Mesenteric fat pad (tissue), 1 donor: ENCODE measurements around the gene SEPTIN5. TPM values are rescaled to one million over a fixed set of nuclear protein-coding genes. Genes with fewer than 3 reads are reported as not detected.

Experiments
- DNase-seq: peaks from one replicate; pipeline ENCODE4 v3.0.0-alpha.2; 2020; ENCODE audit warnings: low spot score
- total RNA-seq: library from RNA; stranded (reverse); fragmentation: NEBNext Ultra II Directional; extraction: Animal tissue kit (Norgen Biotek cat#: 25700); gene quantifications from one replicate; pipeline ENCODE4 v1.2.1, GENCODE V29; 2021
- donor health status: DM: yes; HTN: yes; CAD: no.

Gene SEPTIN5
- total RNA-seq, 1 donor from 2014 or later: 7.0 TPM

GRCh38 chr22:19732403-19733113, 18.3 kb downstream of the SEPTIN5 start:
- no peak for DNase-seq

DNA sequence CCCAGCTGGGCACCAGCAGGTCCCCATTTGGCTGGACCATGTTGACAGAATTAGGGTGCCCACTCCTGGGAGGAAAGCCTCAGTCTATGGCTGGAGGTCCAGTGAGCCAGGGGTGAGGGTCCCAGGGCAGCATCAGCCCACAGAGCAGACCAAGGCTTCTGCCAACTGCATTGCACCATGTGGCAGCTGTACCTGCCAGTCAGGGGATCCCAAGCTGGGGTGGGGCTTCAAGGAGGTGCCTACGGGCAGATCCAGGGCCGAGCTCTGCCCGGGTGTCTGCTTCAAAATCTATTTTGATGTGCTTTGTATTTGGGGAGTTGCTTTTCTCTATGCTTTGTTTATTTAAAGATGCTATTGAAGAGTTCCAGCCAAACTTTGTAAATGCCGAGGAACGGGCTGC, 19.5 kb downstream of the SEPTIN5 start:
- DNase-seq: no peak

DNA sequence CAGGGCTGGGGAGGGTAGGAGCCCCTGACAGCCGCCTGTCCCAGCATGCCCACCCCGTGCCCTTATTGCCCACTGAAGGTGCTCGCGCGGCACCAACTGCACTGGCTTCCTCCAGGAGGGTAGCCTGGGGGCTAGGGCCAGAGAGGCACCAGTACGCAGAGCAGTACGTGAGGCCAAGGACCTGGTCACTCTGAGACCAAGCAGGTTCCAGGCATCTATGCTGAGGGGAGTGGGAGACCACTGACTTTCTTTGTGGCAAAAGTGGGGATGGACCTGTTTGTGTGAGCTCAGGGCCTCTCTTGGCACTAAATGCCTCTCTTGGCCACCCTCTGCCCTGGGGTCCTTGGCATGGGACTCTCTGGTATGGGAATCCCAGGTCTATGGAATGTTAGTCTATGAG, 19.9 kb downstream of the SEPTIN5 start:
- no peak for DNase-seq

DNA sequence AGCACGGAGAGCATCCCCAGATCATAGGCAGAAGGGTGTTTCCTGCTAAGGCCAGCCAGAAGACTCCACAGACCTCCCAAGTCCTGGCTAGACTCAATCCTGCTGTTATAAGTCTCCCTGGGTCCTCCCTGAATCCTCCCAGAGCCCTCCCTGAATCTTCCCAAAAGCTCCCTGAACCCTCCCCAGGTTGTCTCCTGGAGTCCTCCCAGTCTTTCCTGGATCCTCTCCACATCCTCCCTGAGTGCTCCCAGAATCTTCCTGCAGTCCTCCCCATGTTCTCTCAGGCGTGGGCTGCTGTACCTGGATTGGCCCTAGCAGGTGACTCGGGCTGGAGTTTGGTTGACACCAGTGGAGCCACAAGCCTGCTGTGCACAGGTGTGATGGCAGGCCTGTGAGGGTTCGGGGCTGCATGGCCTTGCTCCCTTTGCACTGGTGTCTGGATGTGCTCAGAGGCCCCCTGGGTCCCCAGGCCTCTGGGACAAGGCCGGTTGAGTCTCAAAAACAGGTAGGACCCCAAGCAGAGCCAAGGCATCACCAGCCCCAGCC, 20.6 kb downstream of the SEPTIN5 start:
- DNase-seq: no peak

- DNase-seq: no peak
Observed at GRCh38 chr22:19735665-19736510, 21.6 kb downstream of the SEPTIN5 start.

- DNase-seq: no peak
Observed at GRCh38 chr22:19737846-19738663, 23.8 kb downstream of the SEPTIN5 start.

DNA sequence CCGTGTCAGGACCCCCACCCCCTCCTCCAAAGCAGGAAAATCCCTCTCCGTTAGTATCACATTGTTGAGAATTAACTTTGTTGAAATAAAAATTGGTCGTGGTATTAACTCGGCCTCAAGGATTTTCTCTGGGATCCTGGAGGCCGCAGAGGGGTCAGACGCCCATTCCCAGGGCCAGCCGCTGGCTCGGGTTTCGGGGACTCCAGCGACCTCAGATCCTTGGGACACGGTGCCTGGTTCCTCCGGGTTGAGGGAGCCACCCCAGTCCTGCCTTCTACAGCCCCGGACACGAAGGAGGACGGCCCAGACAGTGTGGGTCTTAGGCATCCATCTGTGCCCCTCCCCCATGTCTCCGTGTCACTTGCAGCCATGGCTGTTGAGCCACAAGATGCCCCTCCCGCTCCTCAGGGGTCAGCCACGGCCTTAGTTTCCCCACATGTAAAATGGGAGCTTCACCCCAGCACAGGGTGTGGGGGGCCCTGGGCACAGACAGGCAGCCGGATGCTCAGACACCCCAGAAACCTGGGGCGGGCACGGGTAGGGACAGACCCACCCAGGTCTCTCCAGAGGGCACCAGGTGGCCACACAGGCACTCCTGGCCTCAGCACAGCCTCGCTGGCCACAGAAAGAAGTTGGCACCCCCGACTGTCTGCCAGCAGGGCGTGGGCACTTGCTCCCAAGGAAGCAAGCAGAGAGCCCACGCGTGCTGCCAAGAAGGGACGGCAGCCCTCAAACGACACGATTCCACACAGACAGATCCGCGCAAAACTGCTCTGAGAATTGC, 24.6 kb downstream of the SEPTIN5 start:
- DNase-seq: no peak

- DNase-seq: no peak
Observed at GRCh38 chr22:19739448-19739895, 25.2 kb downstream of the SEPTIN5 start.

GRCh38 chr22:19739911-19740449, 25.7 kb downstream of the SEPTIN5 start:
- no peak for DNase-seq

- no peak for DNase-seq
Observed at GRCh38 chr22:19740586-19740985, 26.3 kb downstream of the SEPTIN5 start.

GRCh38 chr22:19741053-19741452, 26.8 kb downstream of the SEPTIN5 start:
- DNase-seq: no peak

GRCh38 chr22:19742160-19743066, 28.1 kb downstream of the SEPTIN5 start:
- DNase-seq: no peak

- DNase-seq: no peak
Observed at GRCh38 chr22:19743081-19743480, 28.8 kb downstream of the SEPTIN5 start.

DNA sequence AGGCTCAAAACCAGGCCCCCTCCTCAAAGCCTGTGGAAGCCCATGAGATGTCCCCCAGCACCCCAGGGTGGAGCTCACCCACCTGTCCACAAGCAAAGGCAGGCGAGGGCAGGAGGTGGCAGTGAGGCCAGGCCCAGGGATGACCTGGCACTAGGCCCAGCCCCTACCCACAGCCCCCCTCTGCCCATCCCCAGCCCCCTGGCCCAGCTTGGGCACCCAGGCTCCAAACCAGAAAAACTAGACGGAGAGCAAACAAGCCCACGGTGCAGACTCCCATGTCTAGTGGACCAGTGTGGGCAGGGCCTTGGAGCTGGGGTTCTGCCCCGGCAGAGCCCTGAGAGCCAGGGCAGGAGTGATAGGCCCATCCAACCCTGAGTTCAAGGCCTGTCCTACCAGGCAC, 29.3 kb downstream of the SEPTIN5 start:
- DNase-seq: no peak

DNA sequence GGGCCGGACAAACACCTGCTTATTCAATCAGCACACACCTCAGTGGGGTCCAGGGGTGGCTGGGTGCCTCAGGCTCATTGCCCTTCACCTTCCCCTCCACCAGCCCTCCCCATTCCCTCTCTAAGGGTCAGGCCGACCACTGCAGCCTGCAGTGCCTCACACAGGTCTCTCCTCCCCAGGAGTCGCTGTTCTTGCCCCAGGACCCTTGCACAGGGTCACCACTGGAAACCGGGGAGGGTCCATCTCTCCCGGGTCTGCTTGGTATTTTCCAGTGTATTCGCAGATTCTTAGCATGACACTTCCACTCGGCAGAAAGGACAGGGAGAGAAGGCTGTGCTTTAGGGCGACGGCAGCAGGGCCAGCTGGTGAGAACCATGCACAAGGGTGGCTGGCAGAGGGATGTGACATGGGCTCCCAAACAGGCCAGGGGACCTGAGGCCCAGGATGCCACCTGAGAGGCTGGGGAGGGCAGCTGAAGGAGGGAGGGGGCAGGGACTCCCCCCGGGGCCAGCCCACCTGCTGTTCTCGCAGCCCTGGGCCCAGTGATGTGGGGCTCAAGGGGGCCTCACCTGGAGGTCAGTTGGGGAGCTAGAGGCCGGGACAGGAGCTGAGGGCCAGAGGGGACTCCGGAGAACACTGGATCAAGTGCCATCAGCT, 30.2 kb downstream of the SEPTIN5 start:
- no peak for DNase-seq

- no peak for DNase-seq
Observed at GRCh38 chr22:19745155-19746101, 31.1 kb downstream of the SEPTIN5 start.

DNA sequence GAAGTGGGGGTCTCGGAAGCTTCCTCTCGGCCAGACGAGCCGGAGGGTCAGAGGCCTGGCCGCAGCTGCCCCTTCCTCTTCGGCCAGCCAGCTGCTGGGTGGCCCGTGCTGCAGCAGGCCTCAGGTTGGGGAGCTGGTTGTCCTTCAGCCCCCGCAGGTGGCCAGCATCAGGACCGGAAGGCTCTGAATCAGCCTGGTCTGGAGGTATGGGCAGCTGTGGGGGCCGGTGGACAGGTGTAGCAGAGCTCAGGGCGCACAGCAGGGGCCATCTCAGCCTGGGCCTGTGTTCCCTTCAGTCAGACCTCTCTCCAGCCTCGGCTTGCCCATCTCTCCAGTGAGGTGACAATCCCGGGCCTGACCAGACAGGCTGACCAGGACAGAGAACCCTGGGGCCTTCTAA, 32.4 kb downstream of the SEPTIN5 start:
- DNase-seq: no peak

GRCh38 chr22:19747551-19747950, 33.2 kb downstream of the SEPTIN5 start:
- no peak for DNase-seq
